HG03469 (cell line): ENCODE data around the gene ANKRD34A.

Experiments used
- ATAC-seq: cut with Tn5 transposase; IDR thresholded peaks from one replicate; pipeline ENCODE4 v1.9.1; 2021; ENCODE audit warnings: mild to moderate bottlenecking, moderate library complexity, moderate number of reproducible peaks; ENCODE audit not compliant: unreplicated experiment

The ANKRD34A gene

DNA sequence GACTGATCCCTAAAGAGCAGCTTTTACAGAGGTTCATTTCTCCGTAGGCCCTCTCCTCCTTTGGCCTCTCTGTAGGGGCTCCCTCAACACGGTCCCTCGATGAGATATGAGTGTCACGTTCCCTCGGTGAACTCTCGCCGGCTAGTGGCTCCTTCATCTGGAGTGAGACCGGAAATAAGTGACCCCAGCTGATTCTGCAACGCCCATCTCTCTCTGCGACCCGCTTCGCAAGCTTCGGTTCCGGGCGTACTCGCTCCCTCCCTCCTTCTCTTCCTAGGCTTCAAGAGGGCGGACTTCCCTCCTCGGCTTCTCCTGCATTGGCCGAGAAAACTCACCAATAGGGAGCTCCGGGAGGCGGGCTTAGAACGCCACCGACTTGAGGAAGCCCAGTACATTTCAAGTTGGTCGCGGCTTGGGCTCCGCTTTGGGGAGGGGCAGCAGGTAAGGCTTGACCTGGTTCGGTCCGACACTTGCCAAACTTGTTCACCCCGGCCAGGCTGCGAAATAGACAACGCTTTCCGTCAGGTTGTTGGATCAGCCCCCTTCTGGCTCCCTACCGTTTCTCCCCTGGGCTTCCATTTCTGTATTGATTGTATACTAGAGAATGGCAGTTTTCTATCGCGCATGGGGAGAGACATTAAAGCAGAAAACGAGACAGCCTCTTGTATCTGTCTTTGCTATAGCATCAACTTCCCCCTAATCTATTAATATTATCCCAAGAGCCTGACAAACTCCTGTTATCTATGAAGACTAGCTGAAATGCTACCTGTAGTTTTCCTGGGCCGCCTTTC lies at the start of gene ANKRD34A, which contains the start of gene POLR3GL:
Gene ANKRD34A (minus strand): TSS at position 248 of the 791 bp plus-strand sequence. CDS start 2,816 bp downstream, outside the sequence.
Gene POLR3GL (plus strand): TSS at position 363 of the 791 bp plus-strand sequence. CDS start 10,176 bp downstream, outside the sequence.
- peak; percentile 71 for ATAC-seq

DNA sequence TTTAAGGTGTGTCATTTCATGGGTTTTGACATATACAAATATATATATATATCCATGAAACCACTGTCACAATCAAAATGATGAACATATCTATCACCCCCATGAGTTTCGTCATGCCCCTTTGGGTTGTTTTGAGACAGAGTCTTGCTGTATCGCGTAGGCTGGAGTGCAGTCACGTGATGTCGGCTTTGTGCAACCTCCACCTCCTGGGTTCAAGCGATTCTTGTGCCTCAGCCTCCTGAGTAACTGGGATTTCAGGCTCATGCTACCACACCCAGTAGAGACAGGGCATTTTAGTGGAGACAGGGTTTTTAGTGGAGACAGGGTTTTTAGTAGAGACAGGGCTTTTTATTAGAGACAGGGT lies 49.2 kb upstream of the ANKRD34A start:
- no peak for ATAC-seq

DNA sequence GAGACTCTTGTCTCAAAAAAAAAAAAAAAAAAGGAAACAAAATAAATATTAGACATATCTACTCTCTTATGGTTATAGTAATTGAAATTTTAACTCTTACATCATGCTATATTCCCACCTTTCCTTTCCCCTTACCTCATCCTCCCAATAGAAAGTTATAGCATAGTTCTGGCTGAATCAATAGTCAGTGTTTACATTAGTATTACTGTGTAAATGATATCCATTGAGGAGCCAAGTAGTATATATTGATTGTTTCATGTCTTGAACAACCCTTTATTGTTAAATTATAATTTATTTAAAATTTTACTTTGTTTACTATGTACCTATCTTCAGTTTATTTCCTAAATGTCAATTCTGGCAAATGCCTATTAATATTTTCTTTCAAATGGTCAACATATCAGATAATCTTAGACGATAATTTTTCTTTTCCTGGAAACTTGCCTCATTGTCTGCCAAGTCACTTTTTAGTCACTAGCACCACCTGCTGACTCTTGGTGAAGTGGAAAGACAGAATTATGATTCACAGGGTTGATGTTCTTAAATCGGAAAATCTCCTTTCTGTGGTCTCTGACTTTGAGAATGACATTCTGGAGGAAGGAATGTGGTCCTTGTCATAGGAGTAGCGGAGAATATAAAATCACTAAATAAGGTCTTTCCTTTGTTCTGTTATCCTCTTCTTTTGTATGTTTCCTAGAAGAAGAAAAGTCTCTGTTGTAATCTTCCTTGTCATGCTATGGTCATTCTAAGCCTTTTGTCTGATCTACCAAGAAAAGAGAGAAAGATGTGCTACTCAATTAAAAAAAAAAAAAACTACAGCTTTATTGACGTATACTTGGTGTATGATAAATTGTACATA lies 48.6 kb upstream of the ANKRD34A start:
- ATAC-seq, result no peak

DNA sequence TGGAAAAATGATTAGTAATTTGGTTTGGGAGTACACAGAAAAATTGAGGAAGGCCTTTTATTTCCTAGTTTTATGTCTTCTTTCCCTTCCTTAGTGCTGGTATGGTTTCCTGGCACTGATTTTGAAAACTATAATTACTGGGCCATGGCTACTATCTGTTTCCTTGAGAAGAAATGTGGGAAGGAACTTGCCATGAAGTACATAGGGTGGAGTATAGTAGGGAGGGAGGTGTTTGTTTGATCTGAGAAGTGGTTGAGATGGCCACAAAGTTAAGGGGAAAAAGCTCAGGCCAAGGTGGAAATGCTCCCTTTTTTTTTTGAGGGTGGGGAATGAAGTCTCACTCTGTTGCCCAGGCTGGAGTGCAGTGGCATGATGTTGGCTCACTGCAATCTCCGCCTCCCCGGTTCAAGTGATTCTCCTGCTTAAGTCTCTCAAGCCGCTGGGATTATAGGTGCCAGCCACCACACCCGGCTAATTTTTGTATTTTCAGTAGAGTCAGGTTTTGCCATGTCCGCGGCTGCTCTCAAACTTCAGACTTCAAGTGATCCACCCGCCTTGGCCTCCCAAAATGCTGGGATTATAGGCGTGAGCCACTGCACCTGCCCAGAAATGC lies 45.9 kb upstream of the ANKRD34A start:
- no peak for ATAC-seq

DNA sequence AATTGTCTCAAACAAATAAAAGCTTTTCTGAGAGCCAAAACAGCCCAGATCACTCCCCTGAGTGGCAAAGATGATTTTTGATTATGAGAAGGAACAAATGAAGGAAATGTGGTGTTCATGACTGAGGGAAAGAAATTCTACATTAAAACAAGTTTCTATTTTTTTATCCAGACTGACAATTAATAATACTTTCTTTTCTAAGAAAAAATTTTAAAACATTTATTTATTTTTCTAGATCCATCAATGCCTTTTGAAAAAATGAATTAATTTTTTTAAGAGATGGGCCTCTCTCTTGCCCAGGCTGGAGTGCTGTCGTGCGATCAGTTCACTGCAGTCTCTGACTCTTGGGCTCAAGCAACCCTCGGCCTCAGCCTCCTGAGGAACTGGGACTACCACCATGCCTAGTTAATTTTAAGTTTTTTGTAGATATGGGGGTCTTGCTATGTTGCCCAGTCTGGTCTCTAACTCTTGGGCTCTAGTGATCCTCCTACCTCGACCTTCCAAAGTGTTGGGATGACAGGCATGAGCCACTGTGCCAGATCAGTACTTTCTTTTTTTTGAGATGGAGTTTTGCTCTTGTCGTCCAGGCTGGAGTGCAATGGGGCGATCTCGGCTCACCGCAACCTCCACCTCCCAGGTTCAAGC lies 43.2 kb upstream of the ANKRD34A start:
- no peak for ATAC-seq

DNA sequence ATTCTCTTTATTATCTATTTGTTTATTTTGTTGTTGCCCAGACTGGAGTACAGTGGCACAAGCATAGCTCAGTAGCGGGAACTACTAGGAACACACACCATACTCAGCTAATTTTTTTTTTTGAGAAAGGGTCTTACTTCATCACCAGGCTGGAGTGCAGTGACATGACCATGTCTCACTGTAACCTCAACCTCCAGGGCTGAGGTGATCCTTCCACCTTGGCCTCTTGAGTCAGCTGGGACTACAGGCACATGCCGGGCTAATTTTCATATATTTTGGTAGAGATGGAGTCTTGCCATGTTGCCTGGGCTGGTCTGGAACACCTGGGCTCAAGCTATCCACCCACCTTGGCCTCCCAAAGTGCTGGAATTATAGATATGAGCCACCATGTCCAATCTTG lies 37.3 kb upstream of the ANKRD34A start:
- ATAC-seq, result no peak

DNA sequence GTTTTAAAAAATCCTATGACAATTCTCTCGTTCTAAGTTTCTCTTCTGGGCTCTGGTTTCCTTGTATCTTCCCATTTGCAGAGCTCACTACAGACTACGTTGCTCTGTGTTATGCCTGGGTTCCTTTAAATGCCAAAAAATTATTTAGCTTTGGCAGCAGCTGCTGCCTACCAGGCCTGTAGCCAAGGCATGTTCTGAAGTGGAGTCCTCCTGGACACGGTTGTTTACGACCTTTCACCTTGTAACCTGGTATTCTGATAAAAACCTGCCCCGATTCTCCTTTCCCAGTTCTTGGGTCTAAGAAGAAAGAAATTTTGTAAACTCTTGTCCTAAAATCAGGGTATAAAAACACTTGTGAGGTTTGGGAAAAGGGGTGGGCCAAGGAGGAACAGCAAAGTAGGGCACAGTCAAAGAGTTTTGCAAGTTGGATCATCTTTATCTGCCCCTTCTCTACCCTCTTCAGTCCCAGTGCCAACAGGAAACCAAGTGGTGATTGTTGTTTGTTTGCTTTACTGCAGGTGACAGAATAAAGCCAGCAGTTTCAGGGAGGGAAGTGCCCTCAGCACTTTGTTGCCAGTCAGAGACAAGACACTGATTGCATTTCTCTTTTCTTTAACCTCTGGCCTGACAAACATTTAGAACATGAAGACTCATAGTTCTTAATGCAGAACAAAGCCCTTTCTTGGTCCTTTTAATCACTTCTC lies 35.1 kb upstream of the ANKRD34A start:
- no peak for ATAC-seq

DNA sequence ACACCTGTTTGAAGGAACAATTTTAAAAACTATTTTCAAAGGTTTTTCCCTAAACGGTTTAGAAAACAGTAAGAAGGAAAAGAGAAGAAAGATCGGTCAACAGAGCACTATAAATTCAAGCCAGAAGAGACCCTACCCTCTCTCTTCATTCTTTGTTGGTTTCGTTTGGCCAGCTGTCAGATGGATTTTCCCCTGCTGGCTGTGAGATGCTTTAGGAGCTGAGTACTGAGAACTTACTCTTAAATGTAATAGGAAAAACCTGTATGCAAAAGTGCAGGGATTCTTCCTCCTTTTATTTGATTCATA lies 33.3 kb upstream of the ANKRD34A start:
- no peak for ATAC-seq

DNA sequence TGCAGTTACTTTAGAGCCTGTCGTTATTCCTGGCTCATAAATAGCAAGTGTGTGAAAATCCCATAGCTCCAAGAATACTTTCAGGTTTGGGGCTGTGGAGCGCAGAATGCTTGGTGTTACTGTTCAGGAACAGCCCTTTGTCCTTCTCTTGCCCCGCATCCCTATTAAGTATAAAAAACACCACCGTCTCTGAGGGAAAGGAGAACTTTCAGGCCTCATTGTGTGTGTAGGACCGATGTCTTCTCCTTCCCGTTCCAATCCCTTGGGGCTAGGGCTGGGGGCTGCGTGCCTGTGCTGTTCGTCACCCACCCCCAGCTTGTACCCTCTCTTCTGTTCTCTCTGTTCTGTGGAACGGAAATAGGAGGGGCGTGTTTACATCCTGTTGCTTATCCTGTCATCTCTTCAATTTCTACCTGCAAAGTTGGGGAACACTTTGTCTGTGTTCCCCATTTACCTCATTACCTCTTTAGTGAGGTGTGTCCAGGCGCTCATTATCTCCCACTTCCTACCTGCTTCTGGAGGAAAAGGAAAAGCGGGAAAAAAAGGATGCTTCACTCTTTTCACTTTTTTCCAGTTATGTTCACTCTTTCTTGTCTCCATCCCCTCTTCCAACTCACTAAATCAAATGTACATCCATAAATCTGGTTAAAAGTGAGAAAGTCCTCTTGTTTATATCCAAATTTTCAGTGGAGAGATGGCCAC lies 32.8 kb upstream of the ANKRD34A start:
- ATAC-seq, result no peak

DNA sequence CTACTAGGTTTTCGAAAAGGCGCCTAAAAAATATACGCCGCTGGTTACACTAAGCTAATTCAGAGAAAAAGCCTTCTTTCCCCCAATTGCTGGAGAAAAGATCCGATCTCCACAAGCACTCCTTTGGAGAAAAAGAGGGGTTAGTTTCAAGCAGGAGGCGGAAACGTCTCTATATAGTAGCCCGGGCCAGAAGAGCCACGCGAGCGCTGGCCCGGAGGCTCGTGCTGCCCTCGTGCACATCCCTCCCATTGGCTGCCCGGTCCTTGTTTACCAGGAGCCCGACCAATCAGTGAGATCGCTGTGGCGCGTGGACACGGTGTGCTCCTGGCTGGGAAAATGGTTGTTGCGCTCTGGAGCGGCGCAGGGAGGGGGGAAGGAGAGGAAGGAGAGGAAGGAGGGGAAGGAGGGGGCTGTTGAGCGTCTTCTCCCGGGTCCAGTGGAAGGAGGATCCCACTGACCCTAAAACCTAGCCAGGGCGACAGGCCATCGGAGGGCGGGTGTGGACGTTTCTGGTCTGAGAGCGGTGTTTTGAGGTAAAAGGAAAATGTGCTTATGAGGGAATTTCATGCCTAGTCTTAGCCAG lies 32.1 kb upstream of the ANKRD34A start, which contains the start of gene TXNIP:
Gene TXNIP (minus strand): TSS at position 147 of the 583 bp plus-strand sequence. CDS start 313 bp downstream, outside the sequence.
- peak; percentile 71 for ATAC-seq

DNA sequence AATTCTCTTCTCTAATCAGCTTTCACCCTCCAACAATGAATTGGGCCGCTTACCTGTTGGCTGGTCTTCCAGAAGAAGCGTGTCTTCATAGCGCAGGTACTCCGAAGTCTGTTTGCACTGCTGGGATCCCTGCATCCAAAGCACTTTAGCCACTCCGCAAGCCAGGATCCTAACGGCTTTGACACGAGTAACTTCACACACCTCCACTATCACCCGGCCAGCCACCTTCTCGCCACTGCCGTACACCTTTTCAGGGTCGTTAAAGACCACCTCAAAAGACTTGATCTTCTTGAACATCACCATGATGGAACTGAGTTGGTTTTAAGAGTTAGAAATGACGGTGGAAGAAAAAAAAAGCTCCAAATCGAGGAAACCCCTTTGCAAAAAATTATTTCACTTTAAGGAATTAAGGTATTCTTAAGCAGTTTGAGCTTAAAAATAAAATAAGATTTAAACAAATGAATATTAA lies 31.6 kb upstream of the ANKRD34A start:
- no peak for ATAC-seq

DNA sequence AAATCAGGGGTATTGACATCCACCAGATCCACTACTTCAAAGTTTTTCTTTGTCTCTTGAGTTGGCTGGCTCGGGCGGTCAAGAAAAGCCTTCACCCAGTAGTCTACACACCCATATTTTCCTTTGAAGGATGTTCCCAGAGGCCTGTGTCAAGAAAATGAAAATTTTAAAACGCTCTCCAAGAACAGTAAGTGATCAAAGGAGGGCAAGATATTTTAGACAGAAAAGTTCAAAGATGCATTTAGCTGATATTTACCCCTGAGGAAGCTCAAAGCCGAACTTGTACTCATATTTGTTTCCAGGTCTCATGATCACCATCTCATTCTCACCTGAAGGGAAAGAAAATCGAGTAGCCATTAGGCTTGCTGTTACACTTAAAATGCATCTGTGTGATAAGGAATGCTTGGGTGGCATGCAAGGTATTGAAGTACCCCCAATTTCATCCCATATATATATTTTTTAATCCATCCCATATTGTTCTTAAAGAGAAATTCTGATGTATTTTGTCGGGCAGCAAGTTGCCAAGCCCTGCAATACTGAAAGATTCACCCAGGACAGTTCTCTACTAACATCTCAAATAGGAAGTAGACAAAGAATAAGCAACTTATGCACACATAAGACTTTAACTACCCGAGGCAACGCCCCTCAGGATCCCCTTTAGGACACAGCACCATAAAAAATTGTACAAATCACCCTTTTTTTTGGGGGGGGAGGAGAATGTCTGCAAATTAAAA lies 30.9 kb upstream of the ANKRD34A start:
- no peak for ATAC-seq

DNA sequence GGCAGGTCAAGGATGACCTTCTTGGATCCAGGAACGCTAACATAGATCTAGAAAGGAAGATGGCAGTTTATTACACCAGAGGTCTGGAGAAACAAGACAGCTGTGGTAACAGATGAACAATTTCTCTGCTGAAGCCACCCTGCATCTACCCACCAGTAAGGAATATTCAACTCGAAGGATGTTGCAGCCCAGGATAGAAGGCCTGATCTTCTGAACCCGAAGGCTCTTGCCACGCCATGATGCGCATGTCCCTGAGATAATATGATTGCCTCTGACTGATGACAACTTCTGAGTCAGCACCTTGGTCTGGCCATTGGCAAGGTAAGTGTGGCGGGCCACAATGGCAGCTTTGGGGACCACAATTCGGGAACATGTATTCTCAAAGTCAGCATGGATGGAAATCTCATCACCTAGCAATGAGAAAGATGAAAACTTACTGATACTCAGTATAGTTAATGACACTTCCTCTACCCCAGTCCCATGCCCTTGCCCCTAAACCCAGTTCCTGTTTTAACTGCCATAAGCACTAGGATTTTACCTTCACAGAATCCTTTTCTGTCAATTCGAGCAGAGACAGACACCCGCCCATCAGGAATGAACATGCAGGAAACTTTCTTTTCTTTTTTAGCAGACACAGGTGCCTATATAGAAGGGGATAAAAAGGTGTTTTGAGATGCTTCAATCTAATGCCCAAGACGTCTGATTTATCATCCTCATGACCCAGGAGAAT lies 30.2 kb upstream of the ANKRD34A start:
- no peak for ATAC-seq

DNA sequence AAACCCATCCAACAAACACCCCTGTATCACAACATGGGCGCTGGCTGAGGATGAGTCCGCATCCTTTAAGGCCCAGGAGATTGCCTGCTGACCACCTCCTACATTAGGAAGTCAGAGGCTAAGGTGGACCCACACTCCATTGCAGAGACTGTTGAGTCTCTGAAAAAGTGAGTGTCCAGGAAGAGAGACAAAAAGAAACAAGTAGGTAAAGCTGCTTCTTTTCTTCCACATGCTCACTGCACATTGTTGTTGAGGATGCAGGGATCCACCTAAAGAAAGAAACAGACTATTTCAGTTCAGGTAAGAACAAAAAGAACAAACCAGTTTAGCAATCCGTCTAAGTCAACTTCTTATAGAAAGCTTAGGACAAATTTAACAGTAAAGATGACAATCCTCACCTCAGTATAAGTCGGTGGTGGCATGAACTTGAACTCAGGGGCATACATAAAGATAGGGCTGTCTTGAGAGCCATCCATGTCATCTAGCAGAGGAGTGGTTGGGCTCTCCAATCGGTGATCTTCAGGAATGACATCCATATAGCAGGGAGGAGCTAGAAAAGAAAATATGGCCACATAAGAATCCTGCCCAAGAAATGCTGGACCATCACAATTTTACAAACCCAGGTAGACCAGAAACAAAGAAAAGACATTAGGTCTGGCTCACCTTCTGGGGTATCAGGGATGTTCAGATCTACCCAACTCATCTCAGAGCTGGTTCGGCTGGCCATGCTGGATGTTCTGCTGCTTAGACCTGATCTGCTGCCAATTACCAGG lies 29.4 kb upstream of the ANKRD34A start:
- ATAC-seq, result no peak

DNA sequence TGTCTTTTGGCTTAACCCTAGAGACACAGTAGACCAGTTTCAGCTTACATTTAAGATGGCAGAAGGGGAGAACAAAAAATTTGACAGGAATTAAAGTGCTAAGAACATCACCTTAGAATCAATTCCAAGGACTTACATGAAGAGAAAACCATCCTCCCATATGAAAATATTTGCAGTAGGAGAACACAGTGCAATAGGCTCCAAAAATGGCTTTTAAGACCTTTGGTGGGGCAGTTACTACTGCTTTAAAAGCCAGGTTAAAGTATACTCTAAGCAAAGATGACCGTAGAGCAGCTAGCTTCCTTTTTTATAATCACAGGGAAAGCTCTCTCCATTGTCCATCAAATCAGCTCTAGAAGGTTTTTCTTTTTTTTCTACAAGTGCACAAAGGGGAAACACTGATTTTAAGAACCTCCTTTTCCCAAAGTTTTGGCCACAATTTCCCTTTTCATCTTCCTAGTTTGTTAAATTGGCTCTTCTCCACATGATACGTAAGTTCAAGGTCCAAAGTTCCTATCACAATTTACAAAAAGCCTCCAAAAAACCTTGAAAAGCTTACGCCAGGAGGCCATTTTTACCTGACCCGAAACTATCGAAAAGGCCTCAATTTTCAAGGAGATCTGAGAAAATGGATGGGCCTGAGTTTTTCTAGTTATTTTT lies 28.7 kb upstream of the ANKRD34A start:
- no peak for ATAC-seq

DNA sequence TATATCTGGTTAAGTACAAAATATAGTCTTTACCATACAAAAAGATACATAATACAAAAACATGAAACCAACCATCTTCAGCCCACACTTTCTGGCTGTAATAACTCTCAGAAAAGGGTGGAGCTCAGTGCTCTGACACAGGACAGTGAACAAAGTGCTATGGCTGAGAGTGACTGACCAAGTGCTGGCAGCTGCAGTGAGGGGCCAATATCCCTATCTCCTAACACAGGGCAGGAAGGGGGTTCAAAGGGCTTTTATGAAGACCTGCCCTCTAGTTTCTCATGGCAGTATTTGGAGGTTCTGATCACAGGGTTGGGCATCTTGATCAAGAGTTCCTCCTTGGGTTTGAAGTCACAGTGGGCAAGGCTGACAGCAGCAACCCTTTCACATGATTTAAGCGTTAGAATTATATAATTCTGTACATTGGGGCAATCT lies 28.1 kb upstream of the ANKRD34A start:
- no peak for ATAC-seq
